Suppressor macrophage treated with lipopolysaccharide for 4 hours (primary cell): ENCODE results near the gene PGBD5.

Experiments used
- DNase-seq: peaks from one replicate; pipeline ENCODE4 v3.0.0-alpha.2; 2020

Gene PGBD5

GRCh38 chr1:230394134-230394533, 32.0 kb downstream of the PGBD5 start:
- DNase-seq: no peak

GRCh38 chr1:230393722-230394121, 32.4 kb downstream of the PGBD5 start:
- no peak for DNase-seq

- no peak for DNase-seq
These were observed 33.1 kb downstream of the PGBD5 start for GRCh38 chr1:230392920-230393521.

- no peak for DNase-seq
These were observed 33.6 kb downstream of the PGBD5 start for GRCh38 chr1:230392536-230392909.

- DNase-seq: no peak
These were observed 34.2 kb downstream of the PGBD5 start for GRCh38 chr1:230391776-230392535.

GRCh38 chr1:230390371-230390770, 35.8 kb downstream of the PGBD5 start:
- DNase-seq: no peak

GRCh38 chr1:230387876-230388275, 38.3 kb downstream of the PGBD5 start:
- DNase-seq: no peak

- DNase-seq: no peak
These were observed 38.8 kb downstream of the PGBD5 start for GRCh38 chr1:230387296-230387695.

GRCh38 chr1:230386637-230387262, 39.4 kb downstream of the PGBD5 start:
- DNase-seq: no peak

- no peak for DNase-seq
These were observed 40.2 kb downstream of the PGBD5 start for GRCh38 chr1:230385930-230386329.

GRCh38 chr1:230385158-230385450, 41.0 kb downstream of the PGBD5 start:
- no peak for DNase-seq

- DNase-seq: no peak
These were observed 41.6 kb downstream of the PGBD5 start for GRCh38 chr1:230384380-230385157.

GRCh38 chr1:230383425-230383824, 42.7 kb downstream of the PGBD5 start:
- DNase-seq: no peak

GRCh38 chr1:230382001-230382491, 44.1 kb downstream of the PGBD5 start:
- DNase-seq: no peak

- no peak for DNase-seq
These were observed 44.5 kb downstream of the PGBD5 start for GRCh38 chr1:230381585-230381984.

GRCh38 chr1:230381049-230381467, 45.1 kb downstream of the PGBD5 start:
- no peak for DNase-seq

- no peak for DNase-seq
These were observed 46.2 kb downstream of the PGBD5 start for GRCh38 chr1:230379928-230380327.

GRCh38 chr1:230379462-230379861, 46.7 kb downstream of the PGBD5 start:
- no peak for DNase-seq

GRCh38 chr1:230377851-230378250, 48.3 kb downstream of the PGBD5 start:
- no peak for DNase-seq

GRCh38 chr1:230377324-230377723, 48.8 kb downstream of the PGBD5 start:
- no peak for DNase-seq

GRCh38 chr1:230376296-230376695, 49.8 kb downstream of the PGBD5 start:
- DNase-seq: no peak

GRCh38 chr1:230375780-230376179, 50.4 kb downstream of the PGBD5 start:
- no peak for DNase-seq

GRCh38 chr1:230375147-230375546, 51.0 kb downstream of the PGBD5 start:
- DNase-seq: no peak
